Esophagus muscularis mucosa (tissue), 4 donors: ENCODE measurements around the gene GOLGA3. TPM values are rescaled to one million over a fixed set of nuclear protein-coding genes. Genes with fewer than 3 reads are reported as not detected.

Experiments
- DNase-seq: peaks from one replicate; pipeline ENCODE4 v3.0.0-alpha.2; 2017; ENCODE audit errors: extremely low spot score
- H3K27ac ChIP-seq, 4 donors: fragments of 200-600 bp; sonication (generic); replicated peaks in 1 of 4; 1 replicate in 3 of 4; 2 replicates in 1 of 4; pipeline ENCODE4 v1.5.1; 2016 to 2019; ENCODE audit warnings: mild to moderate bottlenecking in 1 of 4
- H3K27me3 ChIP-seq, 4 donors: fragments of 200-600 bp; sonication (generic); one replicate each; pipeline versions ENCODE4 v1.5.1 to v1.6.0; 2016 to 2019
- H3K36me3 ChIP-seq, 4 donors: fragments of 200-600 bp; sonication (generic); one replicate each; pipeline ENCODE4 v1.5.1; 2016 to 2019
- H3K4me1 ChIP-seq, 4 donors: fragments of 200-600 bp; sonication (generic); one replicate each; pipeline ENCODE4 v1.5.1; 2016 to 2019
- H3K4me3 ChIP-seq, 4 donors: fragments of 200-600 bp; sonication (generic); 1 replicate in 2 of 4; 2 replicates in 2 of 4; pipeline ENCODE4 v1.5.1; 2016 to 2019; ENCODE audit warnings: mild to moderate bottlenecking in 4 of 4, moderate library complexity in 1 of 4
- H3K9me3 ChIP-seq, 4 donors: fragments of 200-600 bp; sonication (generic); 1 replicate in 3 of 4; 2 replicates in 1 of 4; pipeline ENCODE4 v1.5.1; 2016 to 2019
- EP300 ChIP-seq: sonication (generic); formaldehyde crosslinking; IDR thresholded peaks from one replicate; pipeline ENCODE4 v1.6.1; 2017; ENCODE audit warnings: antibody characterized with exemption
- POLR2A ChIP-seq: fragments of 450-650 bp; IDR thresholded peaks from one replicate; pipeline ENCODE4 v1.6.1; 2017; ENCODE audit warnings: antibody characterized with exemption, moderate library complexity, mild to moderate bottlenecking, low read depth
- POLR2AphosphoS5 ChIP-seq, 2 donors: sonication (generic); formaldehyde crosslinking; IDR thresholded peaks; one replicate each; pipeline ENCODE4 v1.6.1; 2017; ENCODE audit warnings: antibody characterized with exemption in 2 of 2
- WGBS: methylation state at CpG from one replicate; pipeline ENCODE4 v1.1.5; 2018; 5-methylcytosine and 5-hydroxymethylcytosine counted together
- intact Hi-C: fragments of 100-400 bp; cut with DNase I; formaldehyde crosslinking; loops from one replicate; pipeline ENCODE4 v1.15.1; 2023
- total RNA-seq, 4 donors: library from RNA; depleted of rRNA; stranded (reverse); fragments of >200 nt; gene quantifications; one replicate each; pipeline versions ENCODE4 v1.1.0 to v1.2.1, GENCODE V29; 2016
- TF ChIP-seq, protein P1 (sequence below), 3 experiments: fragments of 200-600 bp in 2 of 3; fragments of 450-650 bp in 1 of 3; sonication (generic) in 2 of 3; IDR thresholded peaks; one replicate each; pipeline ENCODE4 v1.5.1; 2017 to 2019; ENCODE audit warnings: antibody characterized with exemption in 3 of 3, mild to moderate bottlenecking in 2 of 3, moderate library complexity in 1 of 3

GOLGA3 gene
- total RNA-seq, 4 donors from 2014 or later = 72.3 to 123 (median 93.4) TPM

- TF ChIP-seq, protein P1, sequence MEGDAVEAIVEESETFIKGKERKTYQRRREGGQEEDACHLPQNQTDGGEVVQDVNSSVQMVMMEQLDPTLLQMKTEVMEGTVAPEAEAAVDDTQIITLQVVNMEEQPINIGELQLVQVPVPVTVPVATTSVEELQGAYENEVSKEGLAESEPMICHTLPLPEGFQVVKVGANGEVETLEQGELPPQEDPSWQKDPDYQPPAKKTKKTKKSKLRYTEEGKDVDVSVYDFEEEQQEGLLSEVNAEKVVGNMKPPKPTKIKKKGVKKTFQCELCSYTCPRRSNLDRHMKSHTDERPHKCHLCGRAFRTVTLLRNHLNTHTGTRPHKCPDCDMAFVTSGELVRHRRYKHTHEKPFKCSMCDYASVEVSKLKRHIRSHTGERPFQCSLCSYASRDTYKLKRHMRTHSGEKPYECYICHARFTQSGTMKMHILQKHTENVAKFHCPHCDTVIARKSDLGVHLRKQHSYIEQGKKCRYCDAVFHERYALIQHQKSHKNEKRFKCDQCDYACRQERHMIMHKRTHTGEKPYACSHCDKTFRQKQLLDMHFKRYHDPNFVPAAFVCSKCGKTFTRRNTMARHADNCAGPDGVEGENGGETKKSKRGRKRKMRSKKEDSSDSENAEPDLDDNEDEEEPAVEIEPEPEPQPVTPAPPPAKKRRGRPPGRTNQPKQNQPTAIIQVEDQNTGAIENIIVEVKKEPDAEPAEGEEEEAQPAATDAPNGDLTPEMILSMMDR (IDR thresholded peaks at IDR 0.05) = no peak
- TF ChIP-seq EP300 (no peak), POLR2AphosphoS5 (IDR thresholded peaks at IDR 0.05) (no peak), POLR2A (no peak)
- no peaks in the 10 kb centered on the region for H3K4me1 ChIP-seq
- peaks cover 74 to 98% (median 93%) of the 10 kb centered on the region in 4 donors for H3K36me3 ChIP-seq
- no peaks in the 10 kb centered on the region for H3K9me3 ChIP-seq
- no peak for DNase-seq
- intact Hi-C loops = no loop called here
- H3K27me3 ChIP-seq = no peaks in the 10 kb centered on the region
- H3K27ac ChIP-seq = no peak overlapping the region
- no peak overlapping the region for H3K4me3 ChIP-seq
- 96% methylated on average over 20 of the region's 21 CpGs for WGBS
Measured at GRCh38 chr12:132872073-132872855, 43.6 kb upstream of the GOLGA3 start.

DNA sequence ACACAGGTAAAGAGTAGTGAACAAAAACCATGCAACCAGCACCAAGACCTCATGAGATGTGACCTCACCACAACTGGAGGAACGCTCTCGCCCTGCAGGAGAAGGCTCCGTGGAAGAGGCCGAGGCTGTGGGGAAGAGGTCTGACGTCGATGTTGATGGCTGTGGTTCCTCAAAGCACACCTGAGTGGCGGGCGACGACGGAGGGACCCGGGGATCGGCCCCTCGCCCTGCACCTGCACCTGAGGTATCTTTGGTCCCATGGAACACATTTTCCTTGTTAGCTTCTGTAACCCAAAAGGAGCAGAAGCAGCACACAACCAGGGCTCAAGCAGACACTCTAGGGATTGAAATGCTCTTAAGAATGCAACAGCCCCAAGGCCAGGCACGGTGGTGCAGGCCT lies 40.9 kb upstream of the GOLGA3 start:
- intact Hi-C loops = no loop called here
- WGBS = 97% methylated on average over 14 of the region's 14 CpGs
- H3K9me3 ChIP-seq = no peaks in the 10 kb centered on the region
- no peak for TF ChIP-seq POLR2A
- no peak for TF ChIP-seq POLR2AphosphoS5 (IDR thresholded peaks at IDR 0.05)
- TF ChIP-seq, protein P1 (IDR thresholded peaks at IDR 0.05) = no peak
- TF ChIP-seq EP300 = no peak
- H3K27ac ChIP-seq = no peak overlapping the region
- H3K36me3 ChIP-seq = peaks cover 65 to 92% (median 90%) of the 10 kb centered on the region in 4 donors
- no peak for DNase-seq
- no peaks in the 10 kb centered on the region for H3K4me1 ChIP-seq
- H3K27me3 ChIP-seq = no peaks in the 10 kb centered on the region
- H3K4me3 ChIP-seq = no peak overlapping the region

- WGBS = 92% methylated on average over 14 of the region's 14 CpGs
- peak overlapping the region in 3 of 4 donors; percentile 5 to 62 (median 61) for H3K27ac ChIP-seq
- no peak for DNase-seq
- H3K36me3 ChIP-seq = peaks cover 51 to 82% (median 78%) of the 10 kb centered on the region in 4 donors
- no peaks in the 10 kb centered on the region for H3K27me3 ChIP-seq
- H3K4me1 ChIP-seq = no peaks in the 10 kb centered on the region
- TF ChIP-seq POLR2AphosphoS5 (IDR thresholded peaks at IDR 0.05) = peak in 1 of 2 donors; percentile 83
- TF ChIP-seq, protein P1 (IDR thresholded peaks at IDR 0.05) = no peak
- H3K9me3 ChIP-seq = no peaks in the 10 kb centered on the region
- intact Hi-C loops = no loop called here
- no peak overlapping the region for H3K4me3 ChIP-seq
Measured at GRCh38 chr12:132866251-132866828, 37.7 kb upstream of the GOLGA3 start.

- 92% methylated on average over 8 of the region's 8 CpGs for WGBS
- Histone ChIP-seq H3K36me3 (peaks cover 62 to 84% (median 80%) of the 10 kb centered on the region in 4 donors), H3K27ac (no peak overlapping the region), H3K27me3 (no peaks in the 10 kb centered on the region), H3K4me1 (no peaks in the 10 kb centered on the region), H3K9me3 (no peaks in the 10 kb centered on the region), H3K4me3 (no peak overlapping the region)
- no peak for DNase-seq
- TF ChIP-seq POLR2A = no peak
- no peak for TF ChIP-seq EP300
- TF ChIP-seq POLR2AphosphoS5 (IDR thresholded peaks at IDR 0.05) = no peak
- TF ChIP-seq, protein P1 (IDR thresholded peaks at IDR 0.05) = no peak
- intact Hi-C loops = no loop called here
Measured at GRCh38 chr12:132861558-132861957, 32.9 kb upstream of the GOLGA3 start.
